ENCODE measurements around the gene MRPL20. TPM values are rescaled to one million over a fixed set of nuclear protein-coding genes. Genes with fewer than 3 reads are reported as not detected.

The MRPL20 gene
- total RNA-seq, 4 donors from 2014 or later = 87.9 to 222 (median 116) TPM

- TF ChIP-seq CTCF (IDR thresholded peaks at IDR 0.05; ENCODE audit: low read depth) = no peak
Measured at GRCh38 chr1:1388078-1388472, 19.0 kb downstream of the MRPL20 start.

DNA sequence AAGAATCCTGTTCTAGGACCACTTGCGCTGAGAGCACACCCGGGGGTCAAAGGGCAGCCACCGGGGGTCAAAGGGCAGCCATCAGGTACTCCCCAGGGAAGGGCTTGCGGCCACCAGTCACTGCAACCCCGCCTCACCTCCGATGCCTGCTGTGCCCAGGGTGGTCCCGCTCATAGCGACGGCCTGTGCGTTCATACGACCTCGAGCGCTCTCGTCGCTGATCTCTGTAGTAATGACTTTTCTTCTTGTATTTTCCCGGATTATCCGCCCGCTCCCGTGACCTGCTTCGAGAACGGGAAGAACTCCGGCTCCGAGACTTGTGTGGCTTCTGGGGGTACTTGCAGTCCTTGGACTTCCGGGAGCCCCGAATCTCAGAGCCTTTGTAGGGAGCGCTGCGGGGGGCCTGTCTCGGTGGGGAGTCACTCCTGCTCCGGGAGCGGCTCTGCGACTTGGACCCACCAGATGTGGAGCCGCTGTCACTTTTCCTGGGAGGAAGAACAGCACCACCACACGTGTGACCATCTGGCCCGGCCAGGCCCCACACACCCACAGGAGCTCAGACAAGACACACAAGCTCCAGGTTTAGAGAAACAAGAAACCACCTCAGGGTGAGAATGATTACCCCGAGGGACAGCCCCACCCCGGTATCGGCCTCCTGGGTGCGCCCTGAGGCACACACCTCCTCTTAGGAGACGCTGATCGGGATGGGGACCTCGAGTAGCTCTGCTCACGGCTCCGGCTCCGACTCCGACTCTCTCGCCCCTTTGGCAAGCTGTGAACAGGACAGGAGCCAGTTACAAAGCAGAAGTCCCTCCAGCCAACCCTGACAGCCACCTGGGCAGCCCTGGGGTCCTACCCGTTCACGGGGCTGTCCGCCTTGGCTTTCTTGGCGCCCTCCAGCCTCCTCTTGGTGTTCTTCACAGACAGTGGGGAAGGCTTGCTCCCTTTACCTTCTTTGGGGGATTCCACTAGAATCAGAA, 19.7 kb downstream of the MRPL20 start:
- TF ChIP-seq CTCF (IDR thresholded peaks at IDR 0.05; ENCODE audit: low read depth) = no peak

DNA sequence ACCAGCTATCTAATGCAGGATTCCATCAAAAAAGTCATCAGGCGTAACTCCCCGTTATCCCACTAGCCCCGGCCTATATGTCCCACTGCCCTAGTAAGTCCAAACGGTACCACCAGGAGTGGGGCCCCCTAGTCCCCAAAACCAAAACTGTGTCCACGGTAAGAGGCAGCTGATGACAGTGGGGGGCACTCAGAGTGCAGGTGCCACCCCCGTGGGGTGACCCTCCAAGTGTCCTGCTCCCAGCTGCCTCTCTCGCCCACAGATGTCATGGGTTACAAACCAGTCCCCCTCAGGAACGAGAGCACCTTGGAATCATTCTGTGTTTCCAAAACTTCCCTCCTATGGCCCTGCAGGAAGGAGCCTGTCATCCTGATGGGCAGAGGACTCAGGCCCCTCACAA, 21.2 kb downstream of the MRPL20 start:
- TF ChIP-seq CTCF (IDR thresholded peaks at IDR 0.05; ENCODE audit: low read depth) = no peak

GRCh38 chr1:1381294-1381693, 25.8 kb downstream of the MRPL20 start:
- TF ChIP-seq CTCF (IDR thresholded peaks at IDR 0.05; ENCODE audit: low read depth) = no peak

DNA sequence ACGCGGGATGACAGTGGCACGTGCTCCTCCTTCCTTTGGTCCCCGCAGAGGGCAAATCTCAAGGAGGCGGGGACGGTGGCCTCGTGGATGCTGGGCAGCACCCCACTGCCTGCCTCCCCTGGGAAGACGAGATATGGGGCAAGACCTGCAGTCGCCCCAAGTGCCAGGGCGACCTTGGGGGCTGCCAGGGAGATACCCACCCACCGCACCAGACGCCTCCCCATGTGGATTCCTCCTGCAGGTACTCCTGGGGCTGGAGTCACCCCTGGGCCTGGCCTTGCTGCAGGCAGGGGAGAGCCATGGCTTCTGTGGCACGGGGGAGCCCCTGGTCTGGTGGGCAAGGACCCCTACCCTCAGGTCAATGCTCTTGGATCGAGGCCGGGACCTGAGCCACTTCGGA, 26.2 kb downstream of the MRPL20 start:
- TF ChIP-seq CTCF (IDR thresholded peaks at IDR 0.05; ENCODE audit: low read depth) = no peak

DNA sequence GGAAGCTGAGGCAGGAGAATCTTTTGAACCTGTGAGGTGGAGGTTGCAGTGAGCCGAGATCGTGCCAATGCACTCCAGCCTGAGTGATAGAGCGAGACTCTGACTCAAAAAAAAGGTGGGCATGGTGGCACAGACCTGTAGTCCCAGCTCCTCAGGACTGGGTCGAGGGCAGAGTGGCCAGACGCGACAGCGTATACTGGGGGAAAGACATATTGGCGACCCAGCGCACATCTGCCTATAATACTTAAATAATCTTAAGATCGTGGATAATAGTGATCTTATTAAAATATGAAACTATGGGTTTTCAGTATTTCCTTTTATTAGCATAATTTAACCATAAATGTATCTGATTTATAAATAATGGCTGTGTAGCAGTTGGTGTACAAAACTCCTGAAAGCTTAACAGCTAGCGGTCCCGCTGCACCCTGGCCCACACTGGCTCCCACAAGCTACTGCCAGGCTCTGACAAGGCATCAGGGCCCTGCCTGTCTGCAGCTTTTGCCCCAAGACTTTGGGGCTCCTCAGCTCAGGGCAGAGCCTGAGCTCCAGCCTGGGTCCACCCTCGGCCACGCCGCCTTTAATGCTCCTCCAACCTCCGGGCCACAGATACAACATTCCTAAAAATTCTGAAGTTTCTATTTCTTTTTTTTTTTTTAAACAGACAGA, 29.4 kb downstream of the MRPL20 start:
- no peak for TF ChIP-seq CTCF (IDR thresholded peaks at IDR 0.05; ENCODE audit: low read depth)

GRCh38 chr1:1376551-1377226, 30.4 kb downstream of the MRPL20 start:
- no peak for TF ChIP-seq CTCF (IDR thresholded peaks at IDR 0.05; ENCODE audit: low read depth)
